SIG-M5 treated with dmso at 0.1 percent for 504 hours (cell line): ENCODE measurements around the gene ERBIN.

Experiments used
- DNase-seq: peaks from one replicate; lab custom pipeline; 2025; ENCODE audit not compliant: unreplicated experiment; lab: John Stamatoyannopoulos, UW

ERBIN gene

GRCh38 chr5:66122379-66123034 lies 196.1 kb downstream of the ERBIN start:
- DNase-seq, result no peak

- no peak for DNase-seq
Measured at GRCh38 chr5:66129144-66129543, 202.8 kb downstream of the ERBIN start.

- no peak for DNase-seq
Measured at GRCh38 chr5:66130493-66130892, 204.1 kb downstream of the ERBIN start.
